Smooth muscle cell of the brain vasculature (primary cell): ENCODE data around the gene SLC25A38.
A peak's percentile ranks its signal among the peaks of the same experiment; 100 is the strongest.

ENCODE experiments used
- DNase-seq: peaks from one replicate; pipeline ENCODE4 v3.0.0-alpha.2; 2012; ENCODE audit warnings: low read depth, low spot score

The SLC25A38 gene

DNA sequence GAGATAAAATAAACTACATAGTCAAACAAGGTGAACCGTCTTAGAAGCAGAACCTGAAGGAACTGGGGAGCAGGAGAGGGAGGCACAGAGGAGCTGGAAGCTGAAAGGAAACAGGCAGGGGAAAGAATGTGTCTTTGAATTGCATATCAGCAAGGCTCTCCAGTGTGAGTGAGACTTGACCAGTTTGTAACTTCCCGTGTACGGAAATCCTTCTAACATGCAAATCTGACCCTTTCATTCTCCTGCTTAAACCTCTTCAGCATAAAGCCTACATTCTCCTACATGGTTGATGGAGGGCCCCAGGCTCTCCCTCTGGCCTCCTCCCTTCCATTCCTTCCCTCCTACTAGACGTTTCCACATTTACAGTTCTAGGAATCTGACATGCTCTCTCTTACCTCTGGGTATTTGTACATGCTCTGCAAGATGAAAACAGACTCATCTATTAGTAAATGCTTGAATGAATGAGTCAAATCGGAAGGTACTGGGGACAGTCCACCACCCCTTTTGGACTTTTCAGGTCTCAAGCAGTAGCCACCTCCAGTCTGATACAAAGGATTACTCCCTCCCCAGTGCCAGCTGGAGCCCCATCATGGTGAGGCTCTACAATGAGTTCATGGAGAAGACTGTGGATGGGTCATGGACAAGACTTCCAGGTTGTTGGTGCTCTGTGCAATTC lies 6.1 kb upstream of the SLC25A38 start:
- no peak for DNase-seq

DNA sequence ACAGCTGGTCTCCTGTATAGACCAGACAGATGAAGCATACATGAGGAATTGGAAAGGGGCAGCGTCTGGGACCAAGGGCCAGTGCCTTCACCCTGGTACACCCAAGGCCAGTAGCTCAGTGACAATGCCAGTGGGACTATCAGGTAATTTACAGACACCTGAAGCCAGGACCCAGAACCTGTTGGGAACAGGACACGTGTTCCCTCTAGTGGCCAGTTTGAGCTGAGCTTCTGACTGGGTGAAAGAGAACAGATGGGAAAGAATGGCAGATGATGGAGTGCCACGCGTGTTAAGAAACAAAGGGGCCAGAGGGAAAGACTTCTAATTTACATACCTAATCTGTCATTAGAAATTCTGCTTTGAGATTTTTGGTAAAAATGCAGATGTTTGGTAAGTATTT lies 5.1 kb upstream of the SLC25A38 start:
- DNase-seq: no peak

DNA sequence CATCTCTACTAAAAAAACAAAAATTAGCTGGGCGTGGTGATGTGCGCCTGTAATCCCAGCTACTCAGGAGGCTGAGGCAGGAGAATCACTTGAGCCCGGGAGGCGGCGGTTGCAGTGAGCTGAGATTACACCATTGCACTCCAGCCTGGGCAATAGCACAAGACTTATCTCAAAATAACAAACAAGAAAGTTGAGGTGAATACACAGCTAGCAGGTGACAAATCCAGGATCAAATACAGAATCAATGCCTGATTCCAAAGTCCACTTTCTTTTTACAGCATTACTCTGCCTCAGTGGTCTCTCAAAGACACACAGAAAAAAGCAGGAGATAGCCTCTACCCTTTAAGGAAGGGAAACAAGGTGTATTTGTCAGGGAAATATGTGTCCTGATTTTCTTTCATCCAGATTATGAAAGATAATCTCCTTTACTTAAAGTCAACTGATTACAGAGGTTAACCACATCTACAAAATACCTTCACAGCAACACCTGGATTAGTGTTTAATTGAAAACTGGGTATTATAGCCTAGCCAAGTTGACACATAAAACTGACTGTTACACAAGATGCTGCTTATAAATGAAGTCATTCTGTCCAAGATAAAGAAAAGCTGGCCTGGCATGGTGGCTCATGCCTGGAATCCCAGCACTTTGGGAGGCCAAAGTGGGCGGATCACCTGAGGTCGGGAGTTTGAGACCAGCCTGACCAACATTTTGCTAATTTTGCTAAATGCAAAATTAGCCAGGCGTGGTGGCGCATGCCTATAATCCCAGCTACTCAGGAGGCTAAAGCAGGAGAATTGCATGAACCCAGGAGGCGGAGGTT lies 4.0 kb upstream of the SLC25A38 start:
- DNase-seq: no peak

DNA sequence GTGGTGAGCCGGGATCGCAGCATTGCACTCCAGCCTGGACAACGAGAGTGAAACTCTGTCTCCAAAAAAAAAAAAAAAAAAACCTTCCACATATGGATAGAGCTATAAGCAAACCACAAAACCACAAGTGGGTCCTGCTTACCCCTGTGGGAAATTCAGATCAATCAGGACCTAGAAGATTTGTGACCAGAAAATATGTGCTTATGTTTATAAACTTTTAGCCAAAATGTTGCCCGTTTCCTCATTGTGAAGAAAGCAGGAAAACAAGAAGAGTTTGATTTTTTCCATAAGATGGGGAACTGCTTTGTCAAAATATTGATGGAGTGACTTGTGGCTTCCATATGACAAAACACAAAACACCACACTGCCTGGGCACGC lies 3.4 kb upstream of the SLC25A38 start:
- no peak for DNase-seq

DNA sequence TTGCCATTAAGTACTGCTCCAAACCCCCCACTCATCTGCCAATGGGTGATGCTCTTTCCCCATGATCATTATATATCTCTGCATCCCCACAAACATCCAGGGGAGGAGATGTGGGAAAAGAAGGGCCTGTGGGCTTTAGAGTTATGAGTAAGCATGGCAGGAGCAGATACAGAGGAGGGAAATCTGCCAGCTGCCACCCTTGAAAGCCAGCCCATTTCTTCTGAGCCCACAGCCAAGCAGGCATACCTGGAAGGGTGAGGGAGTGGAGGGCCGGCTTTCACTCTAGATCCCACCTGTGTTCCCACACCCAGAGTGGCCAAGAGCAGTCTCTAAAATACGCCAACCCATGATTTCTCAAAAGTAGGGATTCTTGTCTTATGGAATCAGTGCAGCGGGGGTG lies 1.7 kb upstream of the SLC25A38 start:
- DNase-seq: no peak

DNA sequence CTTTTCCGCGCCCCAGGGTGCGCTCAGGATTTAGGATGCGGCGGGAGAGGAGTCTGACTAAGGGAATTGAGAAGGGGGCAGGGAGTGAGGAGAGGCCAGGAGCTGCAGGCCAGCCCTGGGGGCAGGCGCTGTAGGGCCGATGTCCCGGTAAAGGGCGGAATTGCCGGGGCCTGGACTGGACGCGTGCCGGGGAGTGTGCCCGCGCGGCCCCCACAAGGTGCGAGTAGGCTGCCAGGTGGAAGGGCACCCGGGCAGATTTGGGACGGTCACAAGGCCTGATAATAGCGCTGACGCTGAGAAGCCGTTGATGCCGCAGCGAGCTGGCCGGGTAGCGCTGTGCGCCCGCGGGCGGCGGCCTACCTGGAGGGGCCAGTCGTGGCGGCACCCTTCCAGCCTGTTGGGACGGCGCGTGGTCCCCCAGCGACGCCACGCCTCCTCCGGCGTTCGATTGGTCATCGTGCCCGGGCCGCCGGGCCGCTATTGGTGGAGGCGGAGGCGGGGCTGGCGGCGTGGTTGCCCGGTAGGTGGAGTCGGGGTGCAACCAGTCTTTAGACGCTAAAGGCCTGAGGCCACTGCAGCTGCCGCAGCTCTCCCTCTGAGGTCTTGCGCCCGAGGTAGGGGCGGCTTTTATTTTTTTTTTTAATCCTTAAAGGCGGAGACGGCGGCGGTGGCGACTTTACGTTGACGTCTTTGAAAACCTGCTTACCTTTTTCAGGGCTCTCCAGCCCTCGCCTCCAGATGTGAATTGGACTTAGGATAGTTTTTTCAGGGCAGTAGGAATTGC lies 903 bp downstream of the SLC25A38 start:
- peak; percentile 79 for DNase-seq

DNA sequence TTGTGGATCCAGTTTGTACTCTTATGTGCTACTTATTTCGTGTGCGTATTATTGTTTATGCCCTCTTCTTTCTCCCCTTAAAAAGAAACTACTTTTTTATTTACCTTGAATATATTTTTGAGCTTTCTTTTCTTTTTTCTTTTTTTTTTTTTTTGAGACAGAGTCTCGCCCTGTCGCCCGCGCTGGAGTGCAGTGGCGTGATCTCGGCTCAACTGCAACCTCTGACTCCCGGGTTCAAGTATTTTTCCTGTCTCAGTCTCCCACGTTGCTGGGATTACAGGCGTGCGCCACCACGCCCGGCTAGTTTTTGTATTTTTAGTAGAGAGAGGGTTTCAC lies 1.5 kb downstream of the SLC25A38 start:
- no peak for DNase-seq

- DNase-seq: no peak
Observed at GRCh38 chr3:39385456-39386090, 2.4 kb downstream of the SLC25A38 start.

DNA sequence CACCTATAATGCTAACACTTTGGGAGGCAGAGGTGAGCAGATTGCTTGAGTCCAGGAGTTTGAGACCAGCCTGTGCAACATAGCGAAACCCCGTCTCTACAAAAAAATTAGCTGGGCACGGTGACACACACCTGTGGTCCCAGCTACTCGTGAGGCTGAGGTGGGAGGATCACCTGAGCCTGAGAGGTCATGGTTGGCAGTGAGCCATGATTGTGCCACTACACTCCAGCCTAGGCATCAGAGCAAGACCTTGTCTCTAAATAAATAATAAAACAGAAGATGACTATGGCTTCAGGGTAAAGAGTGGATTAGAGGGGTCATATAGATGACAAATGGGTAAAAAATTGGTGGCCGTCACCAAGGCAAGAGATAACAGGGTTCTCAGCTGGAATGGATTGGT lies 3.1 kb downstream of the SLC25A38 start:
- no peak for DNase-seq

GRCh38 chr3:39387411-39387975 lies 4.3 kb downstream of the SLC25A38 start:
- no peak for DNase-seq

DNA sequence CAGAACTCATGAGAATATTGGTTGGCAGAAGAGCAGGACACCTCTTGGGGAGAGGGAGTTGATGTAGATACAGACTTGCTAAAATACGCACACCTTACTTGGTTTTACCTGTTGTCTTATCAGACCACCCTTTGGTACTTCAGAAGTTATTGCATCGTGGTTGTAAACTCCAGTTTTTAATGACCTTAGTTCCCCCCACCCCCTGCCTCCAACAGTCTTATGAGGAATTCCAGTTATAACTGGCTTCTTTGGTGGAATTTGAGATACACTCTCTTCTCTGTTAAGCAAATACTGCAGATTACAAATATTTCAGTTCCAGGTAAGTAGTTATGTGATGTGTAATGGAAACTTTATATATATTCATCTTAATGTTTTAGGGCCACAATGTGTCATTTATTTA lies 5.0 kb downstream of the SLC25A38 start:
- no peak for DNase-seq

DNA sequence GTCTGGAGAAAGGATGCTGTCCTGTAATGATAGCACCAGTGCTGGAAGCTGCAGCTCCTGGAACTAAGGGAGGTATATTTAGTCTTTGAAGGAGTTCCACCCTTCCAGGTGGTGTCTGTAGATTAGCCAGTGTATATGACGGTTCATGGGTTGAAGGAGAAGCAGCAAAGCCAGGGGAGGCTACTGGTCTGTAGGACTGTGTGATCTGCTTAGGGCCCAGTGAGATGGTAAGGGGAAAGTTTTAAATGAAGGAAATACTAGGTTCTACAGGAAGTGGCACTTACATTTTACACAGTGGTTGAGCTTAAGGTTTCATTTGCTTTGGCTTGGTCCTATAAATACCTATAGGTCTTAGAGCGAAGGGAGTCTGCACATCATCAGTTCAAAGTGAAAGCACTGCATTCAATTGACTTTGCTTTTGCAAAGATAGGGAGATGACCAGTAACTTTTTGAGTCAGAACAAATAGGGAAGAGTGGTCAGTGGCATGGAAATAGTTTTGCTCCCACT lies 5.6 kb downstream of the SLC25A38 start:
- DNase-seq: no peak

DNA sequence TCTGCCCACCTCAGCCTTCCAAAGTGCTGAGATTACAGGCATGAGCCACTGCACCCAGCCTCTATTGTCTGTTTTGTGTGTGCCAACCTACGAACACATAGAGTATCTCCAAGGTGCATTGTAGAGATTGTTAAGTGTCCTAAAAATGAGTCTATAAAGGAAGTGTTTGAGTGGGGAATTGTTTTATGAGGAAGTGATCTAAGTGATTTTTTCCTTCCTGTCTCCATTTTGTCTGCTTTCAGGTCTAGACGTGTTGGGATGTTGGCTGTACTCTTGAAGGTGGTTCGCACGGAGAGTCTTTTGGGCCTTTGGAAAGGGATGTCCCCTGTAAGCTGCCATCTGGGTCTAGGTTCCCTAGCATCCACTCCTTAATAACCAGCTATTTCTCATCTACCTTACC lies 7.0 kb downstream of the SLC25A38 start:
- DNase-seq: no peak

GRCh38 chr3:39396690-39397089 lies 13.5 kb downstream of the SLC25A38 start:
- no peak for DNase-seq

DNA sequence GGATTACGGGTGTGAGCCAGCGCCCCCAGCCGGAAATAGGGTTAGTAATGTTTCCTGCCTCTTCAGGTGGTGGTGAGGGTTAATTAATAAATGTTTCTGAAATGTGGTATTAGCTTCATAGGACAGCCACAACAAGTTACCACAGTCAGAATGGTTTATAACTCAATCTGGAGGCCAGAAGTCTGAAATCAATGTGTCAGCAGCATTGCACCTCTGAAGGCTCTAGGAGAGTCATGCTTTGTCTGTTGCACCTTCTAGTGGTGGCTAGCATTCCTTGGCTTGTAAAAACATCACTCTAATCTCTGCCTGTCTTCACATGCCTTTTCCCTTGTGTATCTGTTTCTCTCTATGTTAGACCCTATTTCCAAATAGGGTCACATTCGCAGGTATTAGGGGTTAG lies 15.5 kb downstream of the SLC25A38 start:
- no peak for DNase-seq

DNA sequence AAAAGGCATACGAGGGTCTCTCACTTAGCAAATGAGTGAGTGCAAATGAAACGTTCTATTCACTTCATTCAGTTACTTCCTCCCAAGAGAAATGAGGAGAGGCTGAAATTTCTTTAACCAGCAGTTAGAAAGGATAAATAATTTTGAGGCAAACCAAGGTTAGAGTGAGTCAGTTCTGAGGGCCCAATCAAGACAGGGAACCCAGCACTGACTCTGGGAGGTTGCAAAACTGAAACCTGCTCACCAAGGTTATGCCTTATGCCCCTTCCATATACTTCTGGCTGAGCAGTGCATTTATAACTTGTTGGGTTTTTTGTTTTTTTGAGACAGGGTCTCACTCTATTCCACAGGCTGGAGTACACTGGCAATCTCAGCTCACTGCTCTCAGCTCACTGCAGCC lies 18.8 kb downstream of the SLC25A38 start:
- no peak for DNase-seq

DNA sequence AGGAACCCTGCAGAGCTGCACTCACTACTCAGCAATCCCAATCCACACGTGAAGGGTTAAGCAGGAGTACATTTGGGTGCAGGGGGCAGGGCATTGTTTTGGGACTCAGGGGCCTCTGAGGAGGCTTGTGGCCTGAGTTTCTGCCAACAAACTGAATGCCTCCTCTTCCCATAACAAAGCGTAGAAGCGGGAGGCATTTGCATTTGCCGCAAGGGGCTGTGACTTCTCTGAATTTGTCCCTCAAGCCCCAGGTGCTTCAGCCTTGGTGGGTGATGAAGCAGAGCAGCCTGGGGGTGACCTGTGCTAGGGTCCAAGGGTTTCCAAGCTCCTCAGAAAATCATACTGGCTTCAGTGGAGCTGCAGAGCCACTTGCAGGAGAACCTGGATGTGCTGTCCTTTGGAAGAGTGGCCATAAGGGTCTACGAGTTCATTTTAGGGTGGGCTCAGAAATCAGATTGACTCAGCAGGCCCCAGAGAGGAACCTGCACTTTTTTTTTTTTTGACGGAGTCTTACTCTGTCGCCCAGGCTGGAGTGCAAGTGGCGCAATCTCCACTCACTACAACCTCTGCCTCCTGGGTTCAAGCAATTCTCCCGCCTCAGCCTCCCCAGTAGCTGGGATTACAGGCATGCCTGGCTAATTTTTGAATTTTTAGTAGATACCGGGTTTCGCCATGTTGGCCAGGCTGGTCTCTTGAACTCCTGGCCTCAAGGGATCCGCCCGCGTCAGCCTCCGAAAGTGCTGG lies 21.9 kb downstream of the SLC25A38 start:
- DNase-seq: no peak

DNA sequence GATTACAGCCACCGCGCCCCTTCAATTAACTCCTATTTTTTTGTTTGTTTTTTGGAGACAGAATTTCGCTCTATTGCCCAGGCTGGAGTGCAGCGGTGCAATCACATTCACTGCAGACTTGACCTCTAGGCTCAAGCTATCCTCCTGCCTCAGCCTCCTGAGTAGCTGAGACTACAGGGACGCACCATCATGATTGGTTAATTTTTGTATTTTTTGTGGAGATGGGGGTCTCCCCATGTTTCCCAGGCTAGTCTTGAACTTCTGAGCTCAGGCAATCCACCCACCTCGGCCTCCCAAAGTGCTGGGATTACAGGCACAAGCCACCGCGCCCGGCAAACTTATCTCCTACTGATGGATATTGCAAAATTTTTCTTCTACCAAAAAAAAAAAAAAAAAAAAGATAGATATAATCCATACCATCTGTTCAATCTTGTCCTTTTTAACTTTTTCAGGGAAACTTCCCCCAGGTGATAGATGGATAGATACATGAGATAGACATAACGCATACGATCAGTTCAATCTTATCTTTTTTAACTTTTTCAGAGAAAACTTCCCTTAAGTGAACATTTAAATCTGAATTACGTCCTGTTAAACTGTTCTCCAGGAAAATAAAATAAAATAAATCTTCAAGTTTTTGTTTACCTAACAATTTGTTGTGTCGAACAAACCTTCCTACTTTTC lies 22.7 kb downstream of the SLC25A38 start:
- DNase-seq: no peak

DNA sequence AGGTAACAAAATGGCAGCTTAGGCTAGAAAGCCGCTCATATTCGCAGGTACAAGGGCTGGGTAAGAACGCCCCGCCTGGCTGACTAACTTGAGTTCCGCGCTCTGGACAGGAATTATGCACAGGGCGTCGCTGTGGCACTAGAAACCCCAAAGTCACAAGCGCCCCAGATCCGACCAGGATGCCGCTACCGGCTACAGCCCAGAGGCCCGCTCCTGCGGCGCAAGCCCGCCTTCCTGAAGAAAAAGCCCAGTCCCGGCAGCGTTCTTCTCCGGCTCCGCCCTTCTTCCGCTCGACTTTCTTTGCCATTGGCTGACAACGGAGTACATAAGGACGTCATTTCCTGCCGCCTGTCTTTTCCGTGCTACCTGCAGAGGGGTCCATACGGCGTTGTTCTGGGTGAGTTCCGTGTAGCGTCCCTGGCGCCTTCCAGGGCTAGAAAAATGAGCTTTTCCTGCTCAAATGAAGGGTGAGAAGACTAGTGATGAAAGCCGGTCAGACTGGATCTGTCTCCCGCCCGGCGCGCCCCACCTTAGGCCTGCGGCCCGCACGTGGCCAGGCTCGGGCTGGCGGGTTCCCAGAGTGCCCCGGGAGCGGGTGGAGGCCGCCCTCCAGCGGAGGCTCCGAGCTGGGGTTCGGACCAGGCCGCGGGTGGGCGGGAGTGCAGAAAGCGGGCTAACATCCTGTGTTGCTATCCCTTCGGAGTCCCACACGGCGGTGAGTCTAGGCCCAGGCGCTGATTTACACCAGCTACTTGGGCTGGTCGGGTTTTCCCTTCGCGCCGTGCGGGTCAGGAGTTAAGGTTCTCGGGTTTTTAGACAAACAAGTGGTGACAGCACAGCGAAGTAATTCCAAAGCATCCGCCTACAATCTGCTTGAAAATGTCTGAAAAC lies 23.4 kb downstream of the SLC25A38 start, which contains the start of gene RPSA:
TSS of gene RPSA (plus strand) at position 353 of the 891 bp plus-strand sequence. CDS start 934 bp downstream, outside the sequence.
- peak; percentile 93 for DNase-seq
